ENCODE data around the gene OCEL1. TPM values are rescaled to one million over a fixed set of nuclear protein-coding genes. Genes with fewer than 3 reads are reported as not detected.

The OCEL1 gene
- total RNA-seq, 1 donor from 2014 or later = 22.4 TPM

DNA sequence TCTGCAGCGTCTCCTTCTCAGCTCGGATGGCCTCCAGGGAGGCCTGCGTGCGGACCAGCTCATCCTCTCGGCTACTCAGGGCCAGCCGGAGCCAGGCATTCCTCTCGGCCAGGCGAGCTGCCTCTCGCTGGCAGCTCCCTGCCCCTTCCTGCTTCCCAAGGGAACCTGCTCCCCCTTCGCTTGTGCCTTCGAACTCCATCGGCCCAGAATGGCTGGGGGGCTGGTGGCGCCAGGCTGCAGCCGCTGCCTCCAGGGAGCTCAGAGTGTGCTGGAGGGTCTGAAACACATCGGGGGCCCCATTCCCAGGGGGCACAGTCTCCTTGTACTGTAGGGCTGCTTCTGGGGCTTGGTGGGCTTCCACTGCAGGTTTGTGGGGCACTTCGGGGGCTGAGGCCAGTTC is 36.5 kb downstream of the OCEL1 start:
- H3K4me1 Mint-ChIP-seq = peaks cover 24% of the 10 kb centered on the region
- intact Hi-C loops (cut with micrococcal nuclease) = no loop called here
- TF ChIP-seq, protein P1, sequence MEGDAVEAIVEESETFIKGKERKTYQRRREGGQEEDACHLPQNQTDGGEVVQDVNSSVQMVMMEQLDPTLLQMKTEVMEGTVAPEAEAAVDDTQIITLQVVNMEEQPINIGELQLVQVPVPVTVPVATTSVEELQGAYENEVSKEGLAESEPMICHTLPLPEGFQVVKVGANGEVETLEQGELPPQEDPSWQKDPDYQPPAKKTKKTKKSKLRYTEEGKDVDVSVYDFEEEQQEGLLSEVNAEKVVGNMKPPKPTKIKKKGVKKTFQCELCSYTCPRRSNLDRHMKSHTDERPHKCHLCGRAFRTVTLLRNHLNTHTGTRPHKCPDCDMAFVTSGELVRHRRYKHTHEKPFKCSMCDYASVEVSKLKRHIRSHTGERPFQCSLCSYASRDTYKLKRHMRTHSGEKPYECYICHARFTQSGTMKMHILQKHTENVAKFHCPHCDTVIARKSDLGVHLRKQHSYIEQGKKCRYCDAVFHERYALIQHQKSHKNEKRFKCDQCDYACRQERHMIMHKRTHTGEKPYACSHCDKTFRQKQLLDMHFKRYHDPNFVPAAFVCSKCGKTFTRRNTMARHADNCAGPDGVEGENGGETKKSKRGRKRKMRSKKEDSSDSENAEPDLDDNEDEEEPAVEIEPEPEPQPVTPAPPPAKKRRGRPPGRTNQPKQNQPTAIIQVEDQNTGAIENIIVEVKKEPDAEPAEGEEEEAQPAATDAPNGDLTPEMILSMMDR (IDR thresholded peaks at IDR 0.05) = no peak
- no peak overlapping the region for H3K4me3 Mint-ChIP-seq
- POLR2A ChIA-PET = interaction anchor here (0.6 to 0.7 kb wide), 3 partner anchors 133 to 589 kb away, joined by 3 to 7 read pairs (median 3); no protein-coding TSS in a partner anchor
- ATAC-seq (ENCODE audit: low read depth) = no peak
- peaks cover 5% of the 10 kb centered on the region for H3K36me3 Mint-ChIP-seq (ENCODE audit: low read depth)
- CTCF ChIA-PET = interaction anchor here (0.5 to 0.9 kb wide), 3 partner anchors 10 to 202 kb away, joined by 3 read pairs; no protein-coding TSS in a partner anchor
- no peaks in the 10 kb centered on the region for H3K9me3 Mint-ChIP-seq
- DNase-seq = no peak
- no peaks in the 10 kb centered on the region for H3K27me3 Mint-ChIP-seq
- no peak overlapping the region for H3K27ac Mint-ChIP-seq

GRCh38 chr19:17263712-17264640 is 38.0 kb downstream of the OCEL1 start:
- Mint-ChIP-seq H3K4me3 (no peak overlapping the region), H3K9me3 (no peaks in the 10 kb centered on the region), H3K27ac (peak overlapping the region; percentile 24), H3K36me3 (ENCODE audit: low read depth) (peaks cover 8% of the 10 kb centered on the region), H3K4me1 (peaks cover 33% of the 10 kb centered on the region), H3K27me3 (no peaks in the 10 kb centered on the region)
- TF ChIP-seq, protein P1 (IDR thresholded peaks at IDR 0.05) = no peak
- ChIA-PET POLR2A (interaction anchor here (0.6 to 2.4 kb wide), 5 partner anchors 38 to 936 kb away, joined by 3 to 9 read pairs (median 3); partner anchors contain the start of genes OCEL1 and USE1), CTCF (interaction anchor here (0.7 to 1.2 kb wide), 2 partner anchors 17 to 37 kb away, joined by 3 to 4 read pairs; partner anchors contain the start of gene ANKLE1)
- intact Hi-C loops (cut with micrococcal nuclease) = no loop called here
- no peak for ATAC-seq (ENCODE audit: low read depth)
- DNase-seq = no peak

DNA sequence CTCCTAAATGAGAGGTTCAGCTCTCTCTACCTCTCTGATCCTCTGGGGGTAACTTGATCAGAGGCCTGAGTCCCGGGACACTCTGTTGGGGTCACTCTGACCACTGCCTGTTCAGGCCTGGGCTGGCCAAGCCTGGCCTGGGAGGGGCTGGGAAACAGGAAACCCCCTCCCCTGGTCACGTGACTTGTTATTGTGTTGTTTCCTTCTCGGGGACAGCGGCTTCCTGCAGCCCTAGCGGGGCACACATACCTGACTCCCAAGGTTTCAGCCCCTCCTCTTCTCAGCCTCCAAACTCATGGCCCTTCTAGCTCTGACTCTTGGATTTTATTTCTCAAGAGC is 38.6 kb downstream of the OCEL1 start, which contains the start of gene USHBP1:
TSS of gene USHBP1 (minus strand) at position 105 of the 339 bp plus-strand sequence. CDS start 446 bp downstream, outside the sequence.
- POLR2A ChIA-PET = interaction anchor here (0.6 to 2.4 kb wide), 4 partner anchors 39 to 199 kb away, joined by 3 to 9 read pairs (median 4); partner anchors contain the start of genes OCEL1 and USE1
- intact Hi-C loops (cut with micrococcal nuclease) = no loop called here
- peak within 1 kb of the TSS; percentile 24 for H3K27ac Mint-ChIP-seq

DNA sequence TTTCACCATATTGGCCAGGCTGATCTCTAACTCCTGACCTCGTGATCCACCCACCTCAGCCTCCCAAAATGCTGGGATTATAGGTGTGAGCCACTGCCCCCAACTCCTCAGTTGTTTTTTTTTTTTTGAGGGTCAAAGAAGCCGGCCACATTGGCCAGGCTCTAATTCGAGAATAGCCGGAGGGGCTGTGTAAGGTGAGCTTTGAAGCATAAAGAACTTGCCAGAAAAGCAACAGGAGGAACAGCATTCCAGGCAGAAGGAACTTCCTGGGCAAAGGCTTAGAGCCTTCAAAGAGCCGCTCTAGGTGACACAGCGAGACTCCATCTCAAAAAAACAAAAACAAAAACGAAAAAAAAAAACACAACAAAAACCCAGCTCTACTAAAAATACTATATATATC is 40.0 kb downstream of the OCEL1 start:
- intact Hi-C loops (cut with micrococcal nuclease) = loop anchor here (2.0 to 5.0 kb wide), 5 partner anchors 15 to 1934 kb away; partner anchors contain the start of genes ANKLE1 and BRD4
- Mint-ChIP-seq H3K4me1 (peaks cover 30% of the 10 kb centered on the region), H3K27ac (peak overlapping the region; percentile 93), H3K4me3 (no peak overlapping the region), H3K27me3 (no peaks in the 10 kb centered on the region), H3K36me3 (ENCODE audit: low read depth) (peaks cover 21% of the 10 kb centered on the region), H3K9me3 (no peaks in the 10 kb centered on the region)
- CTCF ChIA-PET = interaction anchor here (1.0 to 1.5 kb wide), 4 partner anchors 14 to 31 kb away, joined by 3 to 5 read pairs (median 4); partner anchors contain the start of gene ANKLE1
- DNase-seq (no peak), ATAC-seq (ENCODE audit: low read depth) (no peak)
- POLR2A ChIA-PET = interaction anchor here (0.7 to 3.1 kb wide), 20 partner anchors 9 to 680 kb away, joined by 3 to 40 read pairs (median 4); partner anchors contain the start of genes ANKLE1, BST2, DDA1 and JAK3
- TF ChIP-seq, protein P1 (IDR thresholded peaks at IDR 0.05) = no peak

More for the DNA sequence above, 38.6 kb downstream of the OCEL1 start, which contains the start of gene USHBP1:
- Mint-ChIP-seq H3K4me3 (no peak within 1 kb of the TSS), H3K27me3 (no peaks in the 10 kb centered on the region), H3K36me3 (ENCODE audit: low read depth) (peaks cover 10% of the 10 kb centered on the region), H3K4me1 (peaks cover 35% of the 10 kb centered on the region), H3K9me3 (no peaks in the 10 kb centered on the region)
- ATAC-seq (ENCODE audit: low read depth) = no peak
- CTCF ChIA-PET = interaction anchor here (0.7 to 1.5 kb wide), 3 partner anchors 17 to 38 kb away, joined by 3 to 5 read pairs (median 4); partner anchors contain the start of gene ANKLE1
- no peak for DNase-seq
- TF ChIP-seq, protein P1 (IDR thresholded peaks at IDR 0.05) = no peak
